ENCODE measurements around the gene MED13L.
"Not testable (repeated sequence)": the region's sequence is repeated elsewhere in the genome, so short reads cannot be mapped to it uniquely, and the experiment has no call there.

The MED13L gene

DNA sequence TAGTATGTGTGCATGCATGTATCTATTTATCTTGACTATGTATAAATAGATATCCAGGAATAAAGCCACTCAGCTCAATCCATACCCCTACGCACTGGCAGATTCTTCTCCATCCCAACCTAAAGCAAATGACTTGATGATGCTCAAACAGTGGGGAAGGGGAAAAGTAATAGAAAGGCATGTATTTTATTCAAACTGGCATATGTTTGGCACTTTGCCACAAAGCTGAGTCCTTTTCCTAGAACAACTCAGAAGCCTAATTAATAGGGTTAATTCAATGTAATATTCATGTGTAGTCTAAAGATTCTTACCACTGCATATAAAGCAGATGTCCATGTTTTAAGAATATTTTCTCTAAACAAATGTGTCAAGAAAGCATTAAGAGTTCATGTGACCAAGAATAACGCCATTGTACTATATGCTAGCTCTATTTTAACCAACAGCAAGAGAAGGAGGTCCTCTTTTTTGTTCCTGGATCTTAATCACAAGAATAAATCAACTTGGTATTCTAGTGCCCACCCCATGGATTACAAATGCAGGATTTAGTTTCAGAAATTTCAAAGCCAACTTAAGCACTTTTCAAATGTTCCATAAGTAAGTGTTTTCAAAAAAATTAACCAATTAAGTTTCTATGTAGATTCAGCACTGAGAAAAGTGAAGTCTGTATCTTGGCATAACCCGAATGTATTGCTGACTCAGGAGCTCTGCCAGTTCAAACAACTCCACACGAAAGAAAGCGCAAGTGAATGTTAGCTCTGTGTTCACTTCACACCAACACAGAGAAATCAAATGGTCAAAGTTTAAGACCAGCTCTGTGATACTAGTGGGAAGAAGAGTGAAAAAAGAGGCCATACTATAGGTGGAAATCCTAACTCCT is 233.6 kb downstream of the MED13L start:
- H3K4me1 ChIP-seq (ENCODE audit: control insufficient read depth in 1 of 2, insufficient read depth in 2 of 2, low read length in 2 of 2) = peaks cover 0 to 17% of the 10 kb centered on the region in 2 donors
- no peak overlapping the region for H3K4me3 ChIP-seq (ENCODE audit: low read depth in 1 of 2, low read length in 2 of 2)
- H3K9me3 ChIP-seq (ENCODE audit: control insufficient read depth in 1 of 2, low read length in 2 of 2) = no peaks in the 10 kb centered on the region
- H3K9ac ChIP-seq (ENCODE audit: low read depth in 1 of 2, low read length in 2 of 2) = no peak overlapping the region
- H3K36me3 ChIP-seq (ENCODE audit: control insufficient read depth in 1 of 2, insufficient read depth in 2 of 2, low read length in 2 of 2) = no peaks in the 10 kb centered on the region
- H3K27ac ChIP-seq (ENCODE audit: low read depth, low read length) = no peak overlapping the region
- H3K27me3 ChIP-seq (ENCODE audit: control insufficient read depth in 1 of 2, insufficient read depth in 2 of 2, low read length in 2 of 2) = no peaks in the 10 kb centered on the region

DNA sequence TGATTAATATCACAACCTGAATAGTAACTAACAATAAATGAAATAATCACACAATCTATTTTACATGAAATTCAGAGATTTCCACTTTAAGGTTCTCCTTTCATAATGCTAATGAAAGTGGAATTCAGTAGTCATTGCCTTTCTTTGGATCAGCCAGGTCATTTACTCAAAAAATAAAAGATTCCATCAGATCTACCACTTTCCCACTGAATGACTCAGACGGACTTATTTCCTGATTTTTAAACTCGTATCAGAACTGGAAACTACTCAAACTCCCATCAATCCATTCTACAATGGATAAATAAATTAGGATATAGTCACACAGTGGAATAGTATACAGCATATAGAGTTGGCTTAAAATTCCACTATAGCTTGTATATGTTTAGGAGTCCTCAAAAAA is 237.1 kb downstream of the MED13L start:
- Histone ChIP-seq H3K4me1 (ENCODE audit: control insufficient read depth in 1 of 2, insufficient read depth in 2 of 2, low read length in 2 of 2) (peaks cover 0 to 15% of the 10 kb centered on the region in 2 donors), H3K27me3 (ENCODE audit: control insufficient read depth in 1 of 2, insufficient read depth in 2 of 2, low read length in 2 of 2) (no peaks in the 10 kb centered on the region), H3K36me3 (ENCODE audit: control insufficient read depth in 1 of 2, insufficient read depth in 2 of 2, low read length in 2 of 2) (no peaks in the 10 kb centered on the region), H3K9ac (ENCODE audit: low read depth in 1 of 2, low read length in 2 of 2) (no peak overlapping the region), H3K9me3 (ENCODE audit: control insufficient read depth in 1 of 2, low read length in 2 of 2) (no peaks in the 10 kb centered on the region), H3K27ac (ENCODE audit: low read depth, low read length) (no peak overlapping the region), H3K4me3 (ENCODE audit: low read depth in 1 of 2, low read length in 2 of 2) (no peak overlapping the region)

GRCh38 chr12:116039081-116039480 is 238.4 kb downstream of the MED13L start:
- Histone ChIP-seq H3K9me3 (ENCODE audit: control insufficient read depth in 1 of 2, low read length in 2 of 2) (no peaks in the 10 kb centered on the region), H3K4me1 (ENCODE audit: control insufficient read depth in 1 of 2, insufficient read depth in 2 of 2, low read length in 2 of 2) (peaks cover 0 to 5% of the 10 kb centered on the region in 2 donors), H3K9ac (ENCODE audit: low read depth in 1 of 2, low read length in 2 of 2) (no peak overlapping the region), H3K4me3 (ENCODE audit: low read depth in 1 of 2, low read length in 2 of 2) (no peak overlapping the region), H3K27ac (ENCODE audit: low read depth, low read length) (no peak overlapping the region), H3K36me3 (ENCODE audit: control insufficient read depth in 1 of 2, insufficient read depth in 2 of 2, low read length in 2 of 2) (no peaks in the 10 kb centered on the region), H3K27me3 (ENCODE audit: control insufficient read depth in 1 of 2, insufficient read depth in 2 of 2, low read length in 2 of 2) (no peaks in the 10 kb centered on the region)

GRCh38 chr12:116037941-116038837 is 239.3 kb downstream of the MED13L start:
- Histone ChIP-seq H3K36me3 (ENCODE audit: control insufficient read depth in 1 of 2, insufficient read depth in 2 of 2, low read length in 2 of 2) (no peaks in the 10 kb centered on the region), H3K27ac (ENCODE audit: low read depth, low read length) (no peak overlapping the region), H3K27me3 (ENCODE audit: control insufficient read depth in 1 of 2, insufficient read depth in 2 of 2, low read length in 2 of 2) (no peaks in the 10 kb centered on the region), H3K9me3 (ENCODE audit: control insufficient read depth in 1 of 2, low read length in 2 of 2) (no peaks in the 10 kb centered on the region), H3K4me3 (ENCODE audit: low read depth in 1 of 2, low read length in 2 of 2) (no peak overlapping the region), H3K4me1 (ENCODE audit: control insufficient read depth in 1 of 2, insufficient read depth in 2 of 2, low read length in 2 of 2) (no peaks in the 10 kb centered on the region), H3K9ac (ENCODE audit: low read depth in 1 of 2, low read length in 2 of 2) (no peak overlapping the region)

DNA sequence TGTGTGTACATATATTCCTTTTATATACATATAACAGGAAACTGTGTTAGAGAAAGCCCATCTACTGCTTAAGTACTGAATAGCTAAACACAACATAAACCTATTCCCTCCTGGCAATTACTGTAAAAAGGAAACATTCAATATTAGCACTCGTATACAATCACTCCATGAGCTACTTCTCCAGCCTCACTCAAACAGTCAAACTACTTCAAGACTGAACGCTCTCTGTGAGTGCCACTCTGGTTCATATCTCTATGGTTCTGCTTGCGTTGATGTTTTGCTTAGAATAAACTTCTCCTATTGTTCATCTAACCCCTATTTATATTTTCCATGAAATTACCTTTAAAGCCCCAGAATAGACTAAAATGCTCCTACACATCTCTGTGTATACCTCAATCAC is 243.7 kb downstream of the MED13L start:
- Histone ChIP-seq H3K27me3 (ENCODE audit: control insufficient read depth in 1 of 2, insufficient read depth in 2 of 2, low read length in 2 of 2) (no peaks in the 10 kb centered on the region), H3K36me3 (ENCODE audit: control insufficient read depth in 1 of 2, insufficient read depth in 2 of 2, low read length in 2 of 2) (no peaks in the 10 kb centered on the region), H3K4me3 (ENCODE audit: low read depth in 1 of 2, low read length in 2 of 2) (no peak overlapping the region), H3K9ac (ENCODE audit: low read depth in 1 of 2, low read length in 2 of 2) (no peak overlapping the region), H3K4me1 (ENCODE audit: control insufficient read depth in 1 of 2, insufficient read depth in 2 of 2, low read length in 2 of 2) (no peaks in the 10 kb centered on the region), H3K9me3 (ENCODE audit: control insufficient read depth in 1 of 2, low read length in 2 of 2) (no peaks in the 10 kb centered on the region), H3K27ac (ENCODE audit: low read depth, low read length) (no peak overlapping the region)

GRCh38 chr12:116031624-116032023 is 245.9 kb downstream of the MED13L start:
- not testable (repeated sequence) for H3K27ac ChIP-seq (ENCODE audit: low read depth, low read length); H3K4me3 ChIP-seq (ENCODE audit: low read depth in 1 of 2, low read length in 2 of 2); H3K36me3 ChIP-seq (ENCODE audit: control insufficient read depth in 1 of 2, insufficient read depth in 2 of 2, low read length in 2 of 2); H3K27me3 ChIP-seq (ENCODE audit: control insufficient read depth in 1 of 2, insufficient read depth in 2 of 2, low read length in 2 of 2); H3K9me3 ChIP-seq (ENCODE audit: control insufficient read depth in 1 of 2, low read length in 2 of 2); H3K9ac ChIP-seq (ENCODE audit: low read depth in 1 of 2, low read length in 2 of 2); H3K4me1 ChIP-seq (ENCODE audit: control insufficient read depth in 1 of 2, insufficient read depth in 2 of 2, low read length in 2 of 2)

DNA sequence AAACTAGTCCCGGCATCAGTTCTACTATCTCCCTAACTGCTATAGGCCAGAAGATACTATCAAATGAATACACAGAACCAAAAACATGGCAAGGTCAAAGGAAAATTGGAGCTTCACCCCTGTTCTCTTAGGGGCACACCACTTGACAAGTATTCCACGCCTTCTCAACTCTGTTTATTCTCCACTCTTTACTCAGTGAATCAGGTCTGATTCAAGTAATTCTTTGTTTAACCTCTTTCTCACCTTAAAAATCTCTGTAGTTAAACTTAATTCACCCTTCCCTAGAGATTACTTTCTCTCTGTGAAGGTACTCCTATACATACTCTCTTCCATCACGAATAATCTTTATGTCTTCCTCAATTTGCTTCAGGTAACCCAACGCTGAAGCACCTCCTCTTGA is 248.9 kb downstream of the MED13L start:
- H3K4me1 ChIP-seq (ENCODE audit: control insufficient read depth in 1 of 2, insufficient read depth in 2 of 2, low read length in 2 of 2) = no peaks in the 10 kb centered on the region
- H3K9ac ChIP-seq (ENCODE audit: low read depth in 1 of 2, low read length in 2 of 2) = no peak overlapping the region
- H3K27me3 ChIP-seq (ENCODE audit: control insufficient read depth in 1 of 2, insufficient read depth in 2 of 2, low read length in 2 of 2) = no peaks in the 10 kb centered on the region
- H3K4me3 ChIP-seq (ENCODE audit: low read depth in 1 of 2, low read length in 2 of 2) = no peak overlapping the region
- no peaks in the 10 kb centered on the region for H3K9me3 ChIP-seq (ENCODE audit: control insufficient read depth in 1 of 2, low read length in 2 of 2)
- no peak overlapping the region for H3K27ac ChIP-seq (ENCODE audit: low read depth, low read length)
- H3K36me3 ChIP-seq (ENCODE audit: control insufficient read depth in 1 of 2, insufficient read depth in 2 of 2, low read length in 2 of 2) = no peaks in the 10 kb centered on the region

DNA sequence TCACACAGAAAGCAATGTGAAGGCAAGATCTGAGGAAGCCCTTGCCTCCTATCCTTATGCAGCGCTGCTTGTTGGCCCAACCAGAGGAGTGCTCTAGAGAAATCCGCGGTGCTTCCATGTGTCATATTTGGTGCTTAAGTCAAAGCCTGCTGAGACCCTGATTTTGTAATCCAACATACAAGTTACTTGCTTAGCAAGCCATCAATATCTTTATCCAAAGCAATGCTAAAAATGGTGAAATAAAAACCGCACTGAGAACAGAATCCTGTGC is 250.0 kb downstream of the MED13L start:
- Histone ChIP-seq H3K4me1 (ENCODE audit: control insufficient read depth in 1 of 2, insufficient read depth in 2 of 2, low read length in 2 of 2) (no peaks in the 10 kb centered on the region), H3K9me3 (ENCODE audit: control insufficient read depth in 1 of 2, low read length in 2 of 2) (no peaks in the 10 kb centered on the region), H3K9ac (ENCODE audit: low read depth in 1 of 2, low read length in 2 of 2) (no peak overlapping the region), H3K36me3 (ENCODE audit: control insufficient read depth in 1 of 2, insufficient read depth in 2 of 2, low read length in 2 of 2) (no peaks in the 10 kb centered on the region), H3K4me3 (ENCODE audit: low read depth in 1 of 2, low read length in 2 of 2) (no peak overlapping the region), H3K27ac (ENCODE audit: low read depth, low read length) (no peak overlapping the region), H3K27me3 (ENCODE audit: control insufficient read depth in 1 of 2, insufficient read depth in 2 of 2, low read length in 2 of 2) (no peaks in the 10 kb centered on the region)

GRCh38 chr12:116026768-116027550 is 250.5 kb downstream of the MED13L start:
- H3K36me3 ChIP-seq (ENCODE audit: control insufficient read depth in 1 of 2, insufficient read depth in 2 of 2, low read length in 2 of 2) = no peaks in the 10 kb centered on the region
- H3K4me3 ChIP-seq (ENCODE audit: low read depth in 1 of 2, low read length in 2 of 2) = no peak overlapping the region
- H3K27ac ChIP-seq (ENCODE audit: low read depth, low read length) = no peak overlapping the region
- H3K4me1 ChIP-seq (ENCODE audit: control insufficient read depth in 1 of 2, insufficient read depth in 2 of 2, low read length in 2 of 2) = no peaks in the 10 kb centered on the region
- no peak overlapping the region for H3K9ac ChIP-seq (ENCODE audit: low read depth in 1 of 2, low read length in 2 of 2)
- H3K27me3 ChIP-seq (ENCODE audit: control insufficient read depth in 1 of 2, insufficient read depth in 2 of 2, low read length in 2 of 2) = no peaks in the 10 kb centered on the region
- H3K9me3 ChIP-seq (ENCODE audit: control insufficient read depth in 1 of 2, low read length in 2 of 2) = no peaks in the 10 kb centered on the region

- Histone ChIP-seq H3K27me3 (ENCODE audit: control insufficient read depth in 1 of 2, insufficient read depth in 2 of 2, low read length in 2 of 2) (no peaks in the 10 kb centered on the region), H3K4me1 (ENCODE audit: control insufficient read depth in 1 of 2, insufficient read depth in 2 of 2, low read length in 2 of 2) (no peaks in the 10 kb centered on the region), H3K9me3 (ENCODE audit: control insufficient read depth in 1 of 2, low read length in 2 of 2) (no peaks in the 10 kb centered on the region), H3K36me3 (ENCODE audit: control insufficient read depth in 1 of 2, insufficient read depth in 2 of 2, low read length in 2 of 2) (no peaks in the 10 kb centered on the region), H3K4me3 (ENCODE audit: low read depth in 1 of 2, low read length in 2 of 2) (no peak overlapping the region), H3K9ac (ENCODE audit: low read depth in 1 of 2, low read length in 2 of 2) (no peak overlapping the region), H3K27ac (ENCODE audit: low read depth, low read length) (no peak overlapping the region)
Observed at GRCh38 chr12:116026346-116026745, 251.1 kb downstream of the MED13L start.
